Stimulated activated CD4-positive, alpha-beta T cell treated with anti-CD3 and anti-CD28 coated beads, Interleukin-4, amount 100 ng/mL, for 48 hours (primary cell): ENCODE measurements around the gene OAS1.
"Not testable (repeated sequence)": the region's sequence is repeated elsewhere in the genome, so short reads cannot be mapped to it uniquely, and the experiment has no call there.

ENCODE experiments used
- DNase-seq, 2 donors: peaks; one replicate each; pipeline ENCODE4 v3.0.0-alpha.2; 2020; ENCODE audit warnings: low read depth in 2 of 2

Gene OAS1

GRCh38 chr12:112900298-112901145 is 6.2 kb upstream of the OAS1 start:
- peak in 1 of 2 donors; percentile 22 for DNase-seq

- no peak for DNase-seq
Measured at GRCh38 chr12:112901271-112901670, 5.5 kb upstream of the OAS1 start.

GRCh38 chr12:112904571-112904970 is 2.2 kb upstream of the OAS1 start:
- DNase-seq, result no peak

- no peak for DNase-seq
Measured at GRCh38 chr12:112905451-112906089, 1.2 kb upstream of the OAS1 start.

GRCh38 chr12:112907415-112908157 is 824 bp downstream of the OAS1 start:
- DNase-seq, result no peak

GRCh38 chr12:112908548-112908947 is 1.8 kb downstream of the OAS1 start:
- DNase-seq, result peak in 1 of 2 donors; percentile 10

- DNase-seq, result no peak
Measured at GRCh38 chr12:112909693-112910092, 2.9 kb downstream of the OAS1 start.

GRCh38 chr12:112913038-112913688 is 6.4 kb downstream of the OAS1 start:
- DNase-seq, result no peak

GRCh38 chr12:112913888-112914287 is 7.1 kb downstream of the OAS1 start:
- DNase-seq, result not testable (repeated sequence)

- no peak for DNase-seq
Measured at GRCh38 chr12:112916270-112916669, 9.5 kb downstream of the OAS1 start.

- no peak for DNase-seq
Measured at GRCh38 chr12:112919121-112919520, 12.4 kb downstream of the OAS1 start.

GRCh38 chr12:112924986-112925385 is 18.2 kb downstream of the OAS1 start:
- no peak for DNase-seq

- not testable (repeated sequence) for DNase-seq
Measured at GRCh38 chr12:112926416-112927033, 19.8 kb downstream of the OAS1 start.

GRCh38 chr12:112927475-112927874 is 20.7 kb downstream of the OAS1 start:
- DNase-seq, result no peak

- DNase-seq, result no peak
Measured at GRCh38 chr12:112927925-112928324, 21.2 kb downstream of the OAS1 start.

- no peak for DNase-seq
Measured at GRCh38 chr12:112928978-112929377, 22.2 kb downstream of the OAS1 start.

- no peak for DNase-seq
Measured at GRCh38 chr12:112929715-112930114, 23.0 kb downstream of the OAS1 start.

GRCh38 chr12:112930350-112930749 is 23.6 kb downstream of the OAS1 start:
- no peak for DNase-seq

- no peak for DNase-seq
Measured at GRCh38 chr12:112932485-112933128, 25.8 kb downstream of the OAS1 start.

- no peak for DNase-seq
Measured at GRCh38 chr12:112933129-112933505, 26.4 kb downstream of the OAS1 start.

- DNase-seq, result no peak
Measured at GRCh38 chr12:112936264-112936663, 29.5 kb downstream of the OAS1 start.
